Activated T-helper 2 cell treated with anti-CD3 and anti-CD28 coated beads, Interferon-gamma antibody, Interleukin-2, Interleukin-4, amounts not matched to agents 10 μg/mL and 5 μg/mL and 100 μg/mL, durations not matched to agents 14 hours and 24 hours and 36 hours (primary cell): ENCODE measurements around the gene CRABP1. TPM values are rescaled to one million over a fixed set of nuclear protein-coding genes. Genes with fewer than 3 reads are reported as not detected.

ENCODE experiments used
- DNase-seq: peaks from one replicate; pipeline ENCODE4 v3.0.0; 2021; ENCODE audit warnings: low spot score
- H3K27ac Mint-ChIP-seq: one replicate; pipeline ENCODE4 v1.8.0; 2021; ENCODE audit warnings: mixed read lengths
- H3K27me3 Mint-ChIP-seq: one replicate; pipeline ENCODE4 v1.8.0; 2021; ENCODE audit warnings: low read depth, mixed read lengths
- H3K36me3 Mint-ChIP-seq: one replicate; pipeline ENCODE4 v1.8.0; 2021; ENCODE audit warnings: low read depth, mixed read lengths
- H3K4me1 Mint-ChIP-seq: one replicate; pipeline ENCODE4 v1.8.0; 2021; ENCODE audit warnings: low read depth, mixed read lengths
- H3K4me3 Mint-ChIP-seq: one replicate; pipeline ENCODE4 v1.8.0; 2021; ENCODE audit warnings: low read depth, mild to moderate bottlenecking, moderate library complexity, mixed read lengths
- H3K9me3 Mint-ChIP-seq: one replicate; pipeline ENCODE4 v1.8.0; 2021; ENCODE audit warnings: mixed read lengths
- intact Hi-C: fragments of 100-400 bp; cut with micrococcal nuclease; formaldehyde crosslinking; loops from one replicate; pipeline ENCODE4 v1.15.1; 2023
- total RNA-seq: library from RNA; stranded (reverse); gene quantifications from 2 replicates; pipeline ENCODE4 v1.2.3, GENCODE V29; 2022

The CRABP1 gene
- total RNA-seq, 1 donor from 2014 or later = 0.57 TPM

- Mint-ChIP-seq H3K27me3 (peaks cover 4% of the 10 kb centered on the region), H3K36me3 (no peaks in the 10 kb centered on the region), H3K4me3 (no peak overlapping the region), H3K9me3 (no peaks in the 10 kb centered on the region), H3K4me1 (no peaks in the 10 kb centered on the region), H3K27ac (no peak overlapping the region)
- no peak for DNase-seq
- intact Hi-C loops = no loop called here
Measured at GRCh38 chr15:78321786-78322185, 18.4 kb upstream of the CRABP1 start.

GRCh38 chr15:78322243-78322642 lies 17.9 kb upstream of the CRABP1 start:
- H3K36me3 Mint-ChIP-seq = no peaks in the 10 kb centered on the region
- intact Hi-C loops = no loop called here
- no peak for DNase-seq
- H3K4me1 Mint-ChIP-seq = no peaks in the 10 kb centered on the region
- no peaks in the 10 kb centered on the region for H3K9me3 Mint-ChIP-seq
- no peak overlapping the region for H3K27ac Mint-ChIP-seq
- no peak overlapping the region for H3K4me3 Mint-ChIP-seq
- peaks cover 7% of the 10 kb centered on the region for H3K27me3 Mint-ChIP-seq

- H3K27ac Mint-ChIP-seq = no peak overlapping the region
- no peak overlapping the region for H3K4me3 Mint-ChIP-seq
- H3K36me3 Mint-ChIP-seq = no peaks in the 10 kb centered on the region
- intact Hi-C loops = no loop called here
- no peak for DNase-seq
- H3K27me3 Mint-ChIP-seq = peaks cover 7% of the 10 kb centered on the region
- no peaks in the 10 kb centered on the region for H3K9me3 Mint-ChIP-seq
- no peaks in the 10 kb centered on the region for H3K4me1 Mint-ChIP-seq
Measured at GRCh38 chr15:78322724-78323521, 17.2 kb upstream of the CRABP1 start.

- DNase-seq = no peak
- no peak overlapping the region for H3K27ac Mint-ChIP-seq
- intact Hi-C loops = no loop called here
- H3K36me3 Mint-ChIP-seq = no peaks in the 10 kb centered on the region
- H3K27me3 Mint-ChIP-seq = peaks cover 5% of the 10 kb centered on the region
- no peaks in the 10 kb centered on the region for H3K9me3 Mint-ChIP-seq
- H3K4me1 Mint-ChIP-seq = no peaks in the 10 kb centered on the region
- H3K4me3 Mint-ChIP-seq = no peak overlapping the region
Measured at GRCh38 chr15:78323693-78324092, 16.5 kb upstream of the CRABP1 start.

- H3K36me3 Mint-ChIP-seq = no peaks in the 10 kb centered on the region
- H3K27me3 Mint-ChIP-seq = peaks cover 5% of the 10 kb centered on the region
- H3K9me3 Mint-ChIP-seq = no peaks in the 10 kb centered on the region
- no peak for DNase-seq
- intact Hi-C loops = no loop called here
- no peak overlapping the region for H3K27ac Mint-ChIP-seq
- no peak overlapping the region for H3K4me3 Mint-ChIP-seq
- no peaks in the 10 kb centered on the region for H3K4me1 Mint-ChIP-seq
Measured at GRCh38 chr15:78324144-78324543, 16.0 kb upstream of the CRABP1 start.

GRCh38 chr15:78325092-78325843 lies 14.9 kb upstream of the CRABP1 start:
- Mint-ChIP-seq H3K4me3 (no peak overlapping the region), H3K27ac (no peak overlapping the region), H3K27me3 (peaks cover 5% of the 10 kb centered on the region), H3K9me3 (no peaks in the 10 kb centered on the region), H3K36me3 (no peaks in the 10 kb centered on the region), H3K4me1 (no peaks in the 10 kb centered on the region)
- no peak for DNase-seq
- intact Hi-C loops = no loop called here

- Mint-ChIP-seq H3K4me1 (no peaks in the 10 kb centered on the region), H3K27ac (no peak overlapping the region), H3K4me3 (no peak overlapping the region), H3K36me3 (no peaks in the 10 kb centered on the region), H3K27me3 (peaks cover 5% of the 10 kb centered on the region), H3K9me3 (no peaks in the 10 kb centered on the region)
- no peak for DNase-seq
- intact Hi-C loops = no loop called here
Measured at GRCh38 chr15:78327466-78327865, 12.7 kb upstream of the CRABP1 start.

- DNase-seq = no peak
- peaks cover 7% of the 10 kb centered on the region for H3K27me3 Mint-ChIP-seq
- H3K9me3 Mint-ChIP-seq = no peaks in the 10 kb centered on the region
- H3K36me3 Mint-ChIP-seq = no peaks in the 10 kb centered on the region
- no peak overlapping the region for H3K27ac Mint-ChIP-seq
- no peak overlapping the region for H3K4me3 Mint-ChIP-seq
- intact Hi-C loops = no loop called here
- no peaks in the 10 kb centered on the region for H3K4me1 Mint-ChIP-seq
Measured at GRCh38 chr15:78329625-78330024, 10.5 kb upstream of the CRABP1 start.

- H3K27me3 Mint-ChIP-seq = peaks cover 21% of the 10 kb centered on the region
- intact Hi-C loops = no loop called here
- H3K4me3 Mint-ChIP-seq = no peak overlapping the region
- no peak overlapping the region for H3K27ac Mint-ChIP-seq
- no peaks in the 10 kb centered on the region for H3K4me1 Mint-ChIP-seq
- H3K9me3 Mint-ChIP-seq = no peaks in the 10 kb centered on the region
- no peaks in the 10 kb centered on the region for H3K36me3 Mint-ChIP-seq
- DNase-seq = no peak
Measured at GRCh38 chr15:78334845-78335244, 5.3 kb upstream of the CRABP1 start.

- Mint-ChIP-seq H3K27ac (no peak overlapping the region), H3K36me3 (no peaks in the 10 kb centered on the region), H3K27me3 (peaks cover 29% of the 10 kb centered on the region), H3K4me3 (no peak overlapping the region), H3K9me3 (no peaks in the 10 kb centered on the region), H3K4me1 (no peaks in the 10 kb centered on the region)
- no peak for DNase-seq
- intact Hi-C loops = no loop called here
Measured at GRCh38 chr15:78335985-78336384, 4.2 kb upstream of the CRABP1 start.

- Mint-ChIP-seq H3K4me3 (no peak overlapping the region), H3K27me3 (peaks cover 47% of the 10 kb centered on the region), H3K27ac (no peak overlapping the region), H3K9me3 (no peaks in the 10 kb centered on the region), H3K4me1 (no peaks in the 10 kb centered on the region), H3K36me3 (no peaks in the 10 kb centered on the region)
- intact Hi-C loops = no loop called here
- DNase-seq = no peak
Measured at GRCh38 chr15:78338781-78339180, 1.4 kb upstream of the CRABP1 start.

GRCh38 chr15:78339559-78339958 lies 594 bp upstream of the CRABP1 start:
- no peak for DNase-seq
- H3K36me3 Mint-ChIP-seq = no peaks in the 10 kb centered on the region
- H3K27ac Mint-ChIP-seq = no peak overlapping the region
- no peaks in the 10 kb centered on the region for H3K9me3 Mint-ChIP-seq
- peaks cover 50% of the 10 kb centered on the region for H3K27me3 Mint-ChIP-seq
- H3K4me3 Mint-ChIP-seq = no peak overlapping the region
- intact Hi-C loops = no loop called here
- H3K4me1 Mint-ChIP-seq = no peaks in the 10 kb centered on the region
